WI38 (cell line): ENCODE measurements around the gene KLRD1.

ENCODE experiments used
- H3K4me3 ChIP-seq: 2 replicates; pipeline ENCODE4 v1.5.1; 2011; ENCODE audit warnings: low read depth, mild to moderate bottlenecking, control low read depth, low read length
- CTCF ChIP-seq: IDR thresholded peaks from 2 replicates; pipeline ENCODE4 v1.5.1; 2012; ENCODE audit warnings: low read depth, mild to moderate bottlenecking, control low read depth, low read length

Gene KLRD1

GRCh38 chr12:10283027-10283426 is 24.6 kb upstream of the KLRD1 start:
- no peak for TF ChIP-seq CTCF
- H3K4me3 ChIP-seq = no peak overlapping the region

- no peak for TF ChIP-seq CTCF
- no peak overlapping the region for H3K4me3 ChIP-seq
Observed at GRCh38 chr12:10285919-10286318, 21.8 kb upstream of the KLRD1 start.

GRCh38 chr12:10289005-10289754 is 18.5 kb upstream of the KLRD1 start:
- no peak for TF ChIP-seq CTCF
- H3K4me3 ChIP-seq = no peak overlapping the region

GRCh38 chr12:10291030-10291429 is 16.6 kb upstream of the KLRD1 start:
- H3K4me3 ChIP-seq = no peak overlapping the region
- TF ChIP-seq CTCF = no peak

- H3K4me3 ChIP-seq = no peak overlapping the region
- TF ChIP-seq CTCF = no peak
Observed at GRCh38 chr12:10293151-10293550, 14.5 kb upstream of the KLRD1 start.

GRCh38 chr12:10293570-10294227 is 14.0 kb upstream of the KLRD1 start:
- TF ChIP-seq CTCF = no peak

GRCh38 chr12:10301103-10301502 is 6.6 kb upstream of the KLRD1 start:
- H3K4me3 ChIP-seq = no peak overlapping the region
- no peak for TF ChIP-seq CTCF

More at GRCh38 chr12:10293570-10294227, 14.0 kb upstream of the KLRD1 start:
- H3K4me3 ChIP-seq = no peak overlapping the region
